ENCODE data around the gene PIM3.

PIM3 gene

GRCh38 chr22:50001388-50002231 is 41.0 kb downstream of the PIM3 start:
- no peak for TF ChIP-seq SUZ12 (IDR thresholded peaks at IDR 0.05)
- DNase-seq (ENCODE audit: extremely low spot score), result peak; percentile 12
- CTCF ChIA-PET, result no interaction called here
- POLR2A ChIA-PET, result no interaction called here

DNA sequence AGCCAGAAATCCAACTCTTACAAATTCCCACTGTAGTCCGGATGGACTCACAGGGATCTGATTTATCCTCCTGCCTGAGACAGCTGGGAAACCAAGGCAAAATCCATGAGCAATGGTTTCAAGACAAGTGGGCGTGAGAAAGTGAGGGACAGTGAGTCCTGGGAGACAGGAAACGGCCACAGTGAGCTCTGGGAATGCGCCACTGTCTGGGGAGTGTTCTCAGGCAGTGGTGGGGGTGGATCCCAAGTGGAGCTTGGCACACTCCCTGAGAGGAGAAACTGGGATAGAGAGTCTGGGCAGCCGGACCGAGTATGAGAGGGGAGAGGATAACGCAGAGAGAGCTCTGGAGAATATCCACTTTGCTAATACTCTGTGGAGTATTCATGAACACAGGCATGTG is 42.2 kb downstream of the PIM3 start:
- ChIA-PET POLR2A (no interaction called here), CTCF (no interaction called here)
- no peak for TF ChIP-seq FOXM1 (IDR thresholded peaks at IDR 0.05; ENCODE audit: borderline replicate concordance)
- no peak for TF ChIP-seq BHLHE40 (IDR thresholded peaks at IDR 0.05; ENCODE audit: borderline replicate concordance)
- TF ChIP-seq FOXK2 (IDR thresholded peaks at IDR 0.05), result no peak
- no peak for TF ChIP-seq L3MBTL2 (conservative IDR thresholded peaks at IDR 0.05)
- TF ChIP-seq ZNF384 (IDR thresholded peaks at IDR 0.05), result no peak
- no peak for TF ChIP-seq NFRKB (IDR thresholded peaks at IDR 0.05)
- no peak for TF ChIP-seq SP1 (IDR thresholded peaks at IDR 0.05)
- TF ChIP-seq ELF4 (IDR thresholded peaks at IDR 0.05), result no peak
- no peak for TF ChIP-seq LEF1 (IDR thresholded peaks at IDR 0.05; ENCODE audit: borderline replicate concordance)
- DNase-seq (ENCODE audit: extremely low spot score), result peak; percentile 2

GRCh38 chr22:50004918-50005317 is 44.3 kb downstream of the PIM3 start:
- CTCF ChIA-PET, result no interaction called here
- TF ChIP-seq, protein P1, sequence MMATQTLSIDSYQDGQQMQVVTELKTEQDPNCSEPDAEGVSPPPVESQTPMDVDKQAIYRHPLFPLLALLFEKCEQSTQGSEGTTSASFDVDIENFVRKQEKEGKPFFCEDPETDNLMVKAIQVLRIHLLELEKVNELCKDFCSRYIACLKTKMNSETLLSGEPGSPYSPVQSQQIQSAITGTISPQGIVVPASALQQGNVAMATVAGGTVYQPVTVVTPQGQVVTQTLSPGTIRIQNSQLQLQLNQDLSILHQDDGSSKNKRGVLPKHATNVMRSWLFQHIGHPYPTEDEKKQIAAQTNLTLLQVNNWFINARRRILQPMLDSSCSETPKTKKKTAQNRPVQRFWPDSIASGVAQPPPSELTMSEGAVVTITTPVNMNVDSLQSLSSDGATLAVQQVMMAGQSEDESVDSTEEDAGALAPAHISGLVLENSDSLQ (IDR thresholded peaks at IDR 0.05), result no peak
- TF ChIP-seq SP1 (IDR thresholded peaks at IDR 0.05) (no peak), ARNT (IDR thresholded peaks at IDR 0.05) (no peak), ELF4 (IDR thresholded peaks at IDR 0.05) (no peak), CTBP1 (IDR thresholded peaks at IDR 0.05; ENCODE audit: borderline replicate concordance) (no peak), L3MBTL2 (conservative IDR thresholded peaks at IDR 0.05) (no peak), LEF1 (IDR thresholded peaks at IDR 0.05; ENCODE audit: borderline replicate concordance) (no peak), NFRKB (IDR thresholded peaks at IDR 0.05) (no peak), FOXA1 (IDR thresholded peaks at IDR 0.05) (no peak), TARDBP (IDR thresholded peaks at IDR 0.05) (no peak), FOXK2 (IDR thresholded peaks at IDR 0.05) (no peak), SUZ12 (IDR thresholded peaks at IDR 0.05) (no peak)
- DNase-seq (ENCODE audit: extremely low spot score), result no peak
- POLR2A ChIA-PET, result no interaction called here

- ChIA-PET CTCF (interaction anchor here (0.8 kb wide), 1 partner anchor 17 kb away, joined by 3 read pairs; no protein-coding TSS in a partner anchor), POLR2A (interaction anchor here (0.9 kb wide), 1 partner anchor 46 kb away, joined by 3 read pairs; no protein-coding TSS in a partner anchor)
- DNase-seq (ENCODE audit: extremely low spot score), result no peak
- TF ChIP-seq CTBP1 (IDR thresholded peaks at IDR 0.05; ENCODE audit: borderline replicate concordance) (no peak), NFRKB (IDR thresholded peaks at IDR 0.05) (no peak), ARNT (IDR thresholded peaks at IDR 0.05) (no peak), L3MBTL2 (conservative IDR thresholded peaks at IDR 0.05) (no peak), ELF4 (IDR thresholded peaks at IDR 0.05) (no peak), SP1 (IDR thresholded peaks at IDR 0.05) (no peak), FOXK2 (IDR thresholded peaks at IDR 0.05) (no peak), FOXM1 (IDR thresholded peaks at IDR 0.05; ENCODE audit: borderline replicate concordance) (no peak), SUZ12 (IDR thresholded peaks at IDR 0.05) (no peak), HDGF (IDR thresholded peaks at IDR 0.05; ENCODE audit: borderline replicate concordance) (no peak), ZNF384 (IDR thresholded peaks at IDR 0.05) (no peak), TARDBP (IDR thresholded peaks at IDR 0.05) (no peak), BHLHE40 (IDR thresholded peaks at IDR 0.05; ENCODE audit: borderline replicate concordance) (no peak), LEF1 (IDR thresholded peaks at IDR 0.05; ENCODE audit: borderline replicate concordance) (no peak), FOXA1 (IDR thresholded peaks at IDR 0.05) (no peak)
- TF ChIP-seq, protein P1 (IDR thresholded peaks at IDR 0.05), result no peak; the same call in 1 of the 2 replicates
Observed at GRCh38 chr22:50007057-50007511, 46.5 kb downstream of the PIM3 start.

DNA sequence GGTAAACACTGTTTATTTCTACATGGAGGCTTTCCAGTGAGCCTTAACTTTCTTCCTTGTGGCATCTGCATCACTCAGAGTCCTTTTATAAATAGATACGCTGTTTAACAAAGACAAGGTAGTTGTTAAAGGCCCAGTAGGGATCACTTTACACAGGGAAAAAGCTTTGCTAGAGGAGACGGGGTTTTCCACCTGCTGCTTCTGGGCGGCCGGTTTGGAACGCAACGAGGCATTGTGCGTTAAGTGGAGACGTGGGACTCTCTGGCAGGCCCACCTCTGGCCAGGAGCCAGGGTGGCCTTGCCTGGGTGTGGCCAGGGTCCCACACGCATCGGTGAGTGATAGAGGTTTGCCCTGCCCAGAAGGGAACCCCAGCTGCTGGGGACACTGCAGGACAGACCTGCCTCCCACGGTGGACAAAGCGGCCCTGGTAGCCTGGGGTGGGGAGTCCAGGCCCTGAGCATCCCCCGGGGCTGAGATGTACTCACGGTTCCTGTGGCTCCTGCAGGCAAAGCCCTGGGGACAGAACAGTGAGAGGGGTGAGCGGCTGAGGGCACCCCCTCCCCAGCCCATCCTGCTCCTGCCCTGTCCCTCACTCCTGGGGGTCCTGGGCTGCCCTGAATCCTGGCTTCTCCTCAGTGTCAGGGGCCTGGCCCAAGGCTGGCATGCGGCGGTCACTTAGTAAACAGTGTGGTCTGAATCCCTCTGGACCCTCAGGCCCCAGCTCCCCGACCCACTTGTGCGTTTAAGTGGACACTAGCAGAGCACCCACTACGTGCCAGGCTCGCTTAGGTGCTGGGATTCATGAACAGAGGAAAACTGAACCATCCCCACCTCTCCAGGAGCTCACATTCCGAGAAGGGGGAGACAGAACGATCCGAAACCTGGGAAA is 47.8 kb downstream of the PIM3 start:
- POLR2A ChIA-PET, result no interaction called here
- DNase-seq (ENCODE audit: extremely low spot score), result no peak
- CTCF ChIA-PET, result no interaction called here
- TF ChIP-seq L3MBTL2 (conservative IDR thresholded peaks at IDR 0.05) (no peak), CTBP1 (IDR thresholded peaks at IDR 0.05; ENCODE audit: borderline replicate concordance) (no peak), NFRKB (IDR thresholded peaks at IDR 0.05) (no peak), FOXK2 (IDR thresholded peaks at IDR 0.05) (no peak), BHLHE40 (IDR thresholded peaks at IDR 0.05; ENCODE audit: borderline replicate concordance) (no peak), FOXA1 (IDR thresholded peaks at IDR 0.05) (no peak), HDGF (IDR thresholded peaks at IDR 0.05; ENCODE audit: borderline replicate concordance) (no peak), ELF4 (IDR thresholded peaks at IDR 0.05) (no peak), LEF1 (IDR thresholded peaks at IDR 0.05; ENCODE audit: borderline replicate concordance) (no peak), SP1 (IDR thresholded peaks at IDR 0.05) (no peak), ZNF384 (IDR thresholded peaks at IDR 0.05) (no peak), FOXM1 (IDR thresholded peaks at IDR 0.05; ENCODE audit: borderline replicate concordance) (no peak), TARDBP (IDR thresholded peaks at IDR 0.05) (no peak), SUZ12 (IDR thresholded peaks at IDR 0.05) (no peak), ARNT (IDR thresholded peaks at IDR 0.05) (no peak)
- TF ChIP-seq, protein P1 (IDR thresholded peaks at IDR 0.05), result no peak

Data from HEK293T (cell line).